A673 (cell line): ENCODE results near the gene BABAM2. TPM values are rescaled to one million over a fixed set of nuclear protein-coding genes. Genes with fewer than 3 reads are reported as not detected.

ENCODE experiments used
- BruUV-seq: library from RNA; stranded (reverse); fragments of 400-500 nt; replicated peaks from 2 replicates; lab custom pipeline; 2021; lab: Mats Ljungman, UMichigan
- CTCF ChIA-PET: fragments of 300-600 bp; sonication (Branson Sonifier 250); formaldehyde crosslinking; loops from one replicate; lab custom pipeline; 2022; ENCODE audit warnings: antibody characterized with exemption; lab: Charles Lee
- POLR2A ChIA-PET: fragments of 300-600 bp; sonication (Branson Sonifier 250); formaldehyde crosslinking; loops from one replicate; lab custom pipeline; 2022; ENCODE audit warnings: antibody characterized with exemption; ENCODE audit not compliant: low non-redundant PET; lab: Charles Lee
- DNase-seq: peaks from one replicate; pipeline ENCODE4 v3.0.0-alpha.2; 2015; ENCODE audit warnings: low spot score
- H3K27ac ChIP-seq: fragments of 200-600 bp; sonication (generic); 2 replicates; pipeline ENCODE4 v1.5.1; 2016; ENCODE audit warnings: mixed run types, low read depth, mild to moderate bottlenecking, mixed read lengths, antibody characterized with exemption, low read length; ENCODE audit not compliant: poor library complexity, severe bottlenecking
- H3K27me3 ChIP-seq: fragments of 200-600 bp; sonication (generic); replicated peaks from 2 replicates; pipeline ENCODE4 v1.6.1; 2017; ENCODE audit warnings: mixed run types, low read depth, mild to moderate bottlenecking, mixed read lengths, antibody characterized with exemption, low read length; ENCODE audit not compliant: insufficient read depth, poor library complexity
- H3K36me3 ChIP-seq: fragments of 200-600 bp; sonication (generic); 2 replicates; pipeline ENCODE4 v1.6.1; 2016; ENCODE audit warnings: mixed run types, mild to moderate bottlenecking, mixed read lengths, antibody characterized with exemption, low read length; ENCODE audit not compliant: insufficient read depth, poor library complexity, severe bottlenecking
- H3K4me1 ChIP-seq: fragments of 200-600 bp; sonication (generic); 2 replicates; pipeline ENCODE4 v1.6.1; 2017; ENCODE audit warnings: mixed run types, mild to moderate bottlenecking, mixed read lengths, antibody characterized with exemption, low read length; ENCODE audit not compliant: insufficient read depth, poor library complexity, severe bottlenecking
- H3K4me3 ChIP-seq: fragments of 200-600 bp; sonication (generic); 2 replicates; pipeline ENCODE4 v1.5.1; 2016; ENCODE audit warnings: low read depth, mixed run types, mild to moderate bottlenecking, mixed read lengths, low read length; ENCODE audit not compliant: poor library complexity, severe bottlenecking
- H3K9me3 ChIP-seq: fragments of 200-600 bp; sonication (generic); 2 replicates; pipeline ENCODE4 v1.6.1; 2016; ENCODE audit warnings: mixed run types, low read depth, mild to moderate bottlenecking, mixed read lengths, antibody characterized with exemption, low read length; ENCODE audit not compliant: poor library complexity, severe bottlenecking
- EZH2 ChIP-seq: fragments of 200-600 bp; sonication (generic); IDR thresholded peaks from 2 replicates; pipeline ENCODE4 v1.6.1; 2017; ENCODE audit warnings: borderline replicate concordance, low read depth, mild to moderate bottlenecking, mixed read lengths, antibody characterized with exemption, low read length; ENCODE audit not compliant: poor library complexity, severe bottlenecking
- intact Hi-C: fragments of 100-400 bp; cut with micrococcal nuclease; formaldehyde crosslinking; loops from one replicate; pipeline ENCODE4 v1.10.0; 2022; ENCODE audit not compliant: unreplicated experiment
- total RNA-seq: library from RNA; stranded (reverse); gene quantifications from 2 replicates; pipeline ENCODE4 v1.2.3, GENCODE V29; 2021
- TF ChIP-seq, protein P1 (sequence below): fragments of 300-800, 200-600 bp; sonication (generic); conservative IDR thresholded peaks from 2 replicates; pipeline ENCODE4 v1.5.1; 2017; ENCODE audit warnings: low read depth, mild to moderate bottlenecking, antibody characterized with exemption, low read length, moderate library complexity, mixed read lengths

BABAM2 gene
- total RNA-seq, 1 experiment from 2014 or later, result 21.8 TPM

DNA sequence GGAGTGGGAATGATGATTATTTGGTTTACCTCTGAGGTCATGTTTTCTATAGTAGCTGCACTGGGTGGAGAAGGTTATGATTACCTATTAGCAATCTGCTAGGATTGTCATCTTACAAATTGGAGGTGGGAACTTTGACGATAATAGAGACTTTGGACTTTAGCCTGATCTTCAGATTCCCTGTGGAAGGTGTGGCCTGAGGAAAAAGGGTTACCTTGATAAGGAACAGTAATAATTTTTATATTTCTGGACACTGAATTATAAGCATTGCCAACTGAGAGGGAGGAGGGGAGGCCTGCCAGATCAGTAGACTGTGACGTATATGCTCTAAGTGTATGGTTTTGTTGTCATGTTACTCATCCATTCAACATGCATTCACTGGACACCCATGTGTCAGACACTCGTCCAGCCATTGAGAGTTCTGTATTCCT, 318.7 kb downstream of the BABAM2 start:
- DNase-seq, result no peak
- Histone ChIP-seq H3K27me3 (no peaks in the 10 kb centered on the region), H3K4me1 (no peaks in the 10 kb centered on the region), H3K9me3 (no peaks in the 10 kb centered on the region), H3K4me3 (no peak overlapping the region), H3K36me3 (no peaks in the 10 kb centered on the region), H3K27ac (no peak overlapping the region)
- ChIA-PET CTCF (no interaction called here), POLR2A (no interaction called here)
- intact Hi-C loops, result no loop called here
- no TSS peak for BruUV-seq
- TF ChIP-seq EZH2, result no peak

DNA sequence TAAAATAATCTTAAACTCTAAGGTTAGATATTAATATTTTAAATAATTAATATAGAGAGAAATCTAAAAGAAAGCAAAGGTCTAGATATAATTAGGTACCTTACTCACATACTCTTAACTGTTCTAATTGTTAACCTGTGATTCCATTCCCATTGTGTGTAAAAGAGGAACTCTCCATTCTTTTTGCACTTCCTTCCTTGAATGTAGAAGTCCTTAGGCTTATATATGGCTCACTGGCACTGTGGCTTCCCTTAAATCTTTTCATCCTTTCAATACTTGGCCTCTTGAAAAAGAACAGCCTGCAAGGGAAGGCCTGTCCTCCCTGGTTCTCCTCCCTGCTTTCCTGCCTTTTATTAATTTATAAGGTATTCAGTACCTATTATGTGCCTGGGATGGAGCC, 319.3 kb downstream of the BABAM2 start:
- TF ChIP-seq EZH2, result no peak
- TF ChIP-seq, protein P1, sequence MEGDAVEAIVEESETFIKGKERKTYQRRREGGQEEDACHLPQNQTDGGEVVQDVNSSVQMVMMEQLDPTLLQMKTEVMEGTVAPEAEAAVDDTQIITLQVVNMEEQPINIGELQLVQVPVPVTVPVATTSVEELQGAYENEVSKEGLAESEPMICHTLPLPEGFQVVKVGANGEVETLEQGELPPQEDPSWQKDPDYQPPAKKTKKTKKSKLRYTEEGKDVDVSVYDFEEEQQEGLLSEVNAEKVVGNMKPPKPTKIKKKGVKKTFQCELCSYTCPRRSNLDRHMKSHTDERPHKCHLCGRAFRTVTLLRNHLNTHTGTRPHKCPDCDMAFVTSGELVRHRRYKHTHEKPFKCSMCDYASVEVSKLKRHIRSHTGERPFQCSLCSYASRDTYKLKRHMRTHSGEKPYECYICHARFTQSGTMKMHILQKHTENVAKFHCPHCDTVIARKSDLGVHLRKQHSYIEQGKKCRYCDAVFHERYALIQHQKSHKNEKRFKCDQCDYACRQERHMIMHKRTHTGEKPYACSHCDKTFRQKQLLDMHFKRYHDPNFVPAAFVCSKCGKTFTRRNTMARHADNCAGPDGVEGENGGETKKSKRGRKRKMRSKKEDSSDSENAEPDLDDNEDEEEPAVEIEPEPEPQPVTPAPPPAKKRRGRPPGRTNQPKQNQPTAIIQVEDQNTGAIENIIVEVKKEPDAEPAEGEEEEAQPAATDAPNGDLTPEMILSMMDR, result no peak
- intact Hi-C loops, result no loop called here
- POLR2A ChIA-PET, result no interaction called here
- DNase-seq, result no peak
- CTCF ChIA-PET, result no interaction called here
- BruUV-seq, result no TSS peak
- Histone ChIP-seq H3K27me3 (no peaks in the 10 kb centered on the region), H3K4me3 (no peak overlapping the region), H3K4me1 (no peaks in the 10 kb centered on the region), H3K9me3 (no peaks in the 10 kb centered on the region), H3K27ac (no peak overlapping the region), H3K36me3 (no peaks in the 10 kb centered on the region)

DNA sequence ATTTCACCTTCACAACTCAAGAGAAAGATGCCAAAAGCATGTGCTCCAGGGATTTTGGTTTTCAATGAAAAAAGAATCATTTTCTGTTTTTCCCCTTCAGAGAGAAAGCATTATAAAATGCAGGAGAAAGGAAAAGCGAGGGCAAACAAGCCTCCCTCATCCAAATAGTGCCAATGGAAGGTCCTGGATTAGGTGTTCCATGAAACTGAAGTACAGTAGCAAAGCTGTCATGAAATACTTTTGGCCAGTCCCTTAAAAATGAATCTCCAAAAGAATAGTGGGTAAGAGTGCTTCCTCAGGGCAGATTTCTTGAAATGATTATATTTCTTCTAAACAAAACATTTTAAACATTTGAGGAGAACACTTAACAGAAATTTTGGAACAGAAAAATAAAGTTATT, 320.0 kb downstream of the BABAM2 start:
- POLR2A ChIA-PET, result no interaction called here
- intact Hi-C loops, result no loop called here
- H3K27me3 ChIP-seq, result no peaks in the 10 kb centered on the region
- no peak for TF ChIP-seq EZH2
- TF ChIP-seq, protein P1, result no peak
- no peak overlapping the region for H3K27ac ChIP-seq
- H3K36me3 ChIP-seq, result no peaks in the 10 kb centered on the region
- CTCF ChIA-PET, result no interaction called here
- no TSS peak for BruUV-seq
- no peak for DNase-seq
- H3K4me1 ChIP-seq, result no peaks in the 10 kb centered on the region
- H3K4me3 ChIP-seq, result no peak overlapping the region
- no peaks in the 10 kb centered on the region for H3K9me3 ChIP-seq

DNA sequence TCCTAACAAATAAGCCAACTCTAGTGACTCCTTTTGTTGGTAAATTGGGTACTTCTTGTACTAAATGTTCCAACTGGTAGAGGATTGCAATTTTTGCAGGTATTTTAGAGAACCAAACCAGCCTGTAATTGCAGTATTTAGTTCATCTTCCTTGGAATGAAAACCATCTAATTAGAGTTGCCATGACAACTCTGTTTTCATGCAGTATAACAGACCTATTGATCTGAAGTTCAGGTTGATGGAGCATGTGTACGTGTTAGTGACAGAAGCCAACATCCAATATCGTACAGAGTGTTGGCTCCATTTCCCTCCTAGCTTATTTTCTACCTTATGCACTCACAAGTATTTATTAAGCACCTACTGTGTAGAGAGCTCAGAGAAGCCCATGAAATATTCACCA, 325.8 kb downstream of the BABAM2 start:
- no TSS peak for BruUV-seq
- no peak for DNase-seq
- H3K4me3 ChIP-seq, result no peak overlapping the region
- CTCF ChIA-PET, result no interaction called here
- no peak for TF ChIP-seq EZH2
- TF ChIP-seq, protein P1, result no peak
- no peaks in the 10 kb centered on the region for H3K27me3 ChIP-seq
- no peaks in the 10 kb centered on the region for H3K9me3 ChIP-seq
- no peak overlapping the region for H3K27ac ChIP-seq
- H3K36me3 ChIP-seq, result no peaks in the 10 kb centered on the region
- H3K4me1 ChIP-seq, result no peaks in the 10 kb centered on the region
- intact Hi-C loops, result no loop called here
- POLR2A ChIA-PET, result no interaction called here
